ENCODE measurements around the gene IL17C.

The IL17C gene

GRCh38 chr16:88610909-88611812 lies 27.2 kb upstream of the IL17C start:
- no peak for DNase-seq

GRCh38 chr16:88613293-88613692 lies 25.1 kb upstream of the IL17C start:
- DNase-seq: no peak

GRCh38 chr16:88613911-88614817 lies 24.2 kb upstream of the IL17C start:
- no peak for DNase-seq

- DNase-seq: no peak
Measured at GRCh38 chr16:88614818-88615580, 23.4 kb upstream of the IL17C start.

- no peak for DNase-seq
Measured at GRCh38 chr16:88616320-88616719, 22.1 kb upstream of the IL17C start.

GRCh38 chr16:88616736-88617135 lies 21.6 kb upstream of the IL17C start:
- DNase-seq: no peak

GRCh38 chr16:88617268-88618031 lies 20.9 kb upstream of the IL17C start:
- DNase-seq: peak; percentile 24

GRCh38 chr16:88618182-88618955 lies 20.0 kb upstream of the IL17C start:
- no peak for DNase-seq

- no peak for DNase-seq
Measured at GRCh38 chr16:88618956-88619667, 19.3 kb upstream of the IL17C start.

GRCh38 chr16:88619859-88620815 lies 18.2 kb upstream of the IL17C start:
- no peak for DNase-seq

GRCh38 chr16:88622125-88622524 lies 16.2 kb upstream of the IL17C start:
- no peak for DNase-seq

GRCh38 chr16:88622866-88623265 lies 15.5 kb upstream of the IL17C start:
- DNase-seq: no peak

GRCh38 chr16:88623858-88624257 lies 14.5 kb upstream of the IL17C start:
- DNase-seq: no peak

GRCh38 chr16:88624481-88624880 lies 13.9 kb upstream of the IL17C start:
- no peak for DNase-seq

GRCh38 chr16:88624977-88625576 lies 13.3 kb upstream of the IL17C start:
- no peak for DNase-seq

GRCh38 chr16:88626646-88627045 lies 11.7 kb upstream of the IL17C start:
- no peak for DNase-seq

GRCh38 chr16:88627531-88628411 lies 10.6 kb upstream of the IL17C start:
- no peak for DNase-seq

GRCh38 chr16:88628512-88628974 lies 9.8 kb upstream of the IL17C start:
- peak; percentile 37 for DNase-seq
